PC-3 (cell line): Measurements from ENCODE around the gene RESP18. TPM values are rescaled to one million over a fixed set of nuclear protein-coding genes. Genes with fewer than 3 reads are reported as not detected.

Experiments
- ATAC-seq: fragments of 200-7000 bp; cut with Tn5 transposase; 2 replicates; pipeline ENCODE4 v1.9.1; 2020; ENCODE audit warnings: mild to moderate bottlenecking, moderate library complexity
- BruUV-seq: library from RNA; stranded (reverse); fragments of 400-500 nt; replicated peaks from 2 replicates; lab custom pipeline; 2021; lab: Mats Ljungman, UMichigan
- CTCF ChIA-PET: fragments of 300-600 bp; sonication (Branson Sonifier 250); formaldehyde crosslinking; loops from one replicate; lab custom pipeline; 2022; ENCODE audit warnings: antibody characterized with exemption; lab: Charles Lee
- POLR2A ChIA-PET: fragments of 300-600 bp; sonication (Branson Sonifier 250); formaldehyde crosslinking; loops from one replicate; lab custom pipeline; 2022; ENCODE audit warnings: antibody characterized with exemption; ENCODE audit not compliant: unreplicated experiment; lab: Charles Lee
- DNase-seq: peaks from one replicate; pipeline ENCODE4 v3.0.0-alpha.2; 2015
- H2AFZ ChIP-seq: fragments of 300-600 bp; sonication (generic); 2 replicates; pipeline ENCODE4 v1.6.0; 2016; ENCODE audit warnings: antibody characterized with exemption, low read length
- H3F3A ChIP-seq: fragments of 300-600 bp; sonication (generic); one replicate; pipeline ENCODE4 v1.6.0; 2017; ENCODE audit warnings: antibody characterized with exemption, low read length, control low read depth, mild to moderate bottlenecking; ENCODE audit not compliant: unreplicated experiment
- H3K27ac ChIP-seq: fragments of 300-600 bp; sonication (generic); 2 replicates; pipeline ENCODE4 v1.5.1; 2016; ENCODE audit warnings: mild to moderate bottlenecking, low read length
- H3K27me3 ChIP-seq: fragments of 300-600 bp; sonication (generic); 2 replicates; pipeline ENCODE4 v1.6.1; 2016; ENCODE audit warnings: low read length, mixed read lengths
- H3K36me3 ChIP-seq: fragments of 300-600 bp; sonication (generic); 2 replicates; pipeline ENCODE4 v1.6.1; 2016; ENCODE audit warnings: low read depth, mixed run types, low read length, mixed read lengths
- H3K4me1 ChIP-seq: fragments of 300-600 bp; sonication (generic); 2 replicates; pipeline ENCODE4 v1.5.1; 2016; ENCODE audit warnings: low read length; ENCODE audit not compliant: insufficient read depth
- H3K4me2 ChIP-seq: fragments of 300-600 bp; sonication (generic); 2 replicates; pipeline ENCODE4 v1.6.0; 2016; ENCODE audit warnings: low read length
- H3K4me3 ChIP-seq: fragments of 300-600 bp; sonication (generic); 2 replicates; pipeline ENCODE4 v1.5.1; 2016; ENCODE audit warnings: mild to moderate bottlenecking, low read length, mixed read lengths
- H3K79me2 ChIP-seq: fragments of 300-600 bp; sonication (generic); 2 replicates; pipeline ENCODE4 v1.6.1; 2017; ENCODE audit warnings: low read length, mixed read lengths
- H3K9ac ChIP-seq: fragments of 300-600 bp; sonication (generic); 2 replicates; pipeline ENCODE4 v1.6.0; 2016; ENCODE audit warnings: mild to moderate bottlenecking, low read length
- H3K9me2 ChIP-seq: fragments of 300-600 bp; sonication (generic); replicated peaks from 2 replicates; pipeline ENCODE4 v1.6.1; 2016; ENCODE audit warnings: mixed run types, low read length, mixed read lengths
- H3K9me3 ChIP-seq: fragments of 300-600 bp; sonication (generic); 2 replicates; pipeline ENCODE4 v1.6.1; 2016; ENCODE audit warnings: low read length, mixed read lengths
- H4K20me1 ChIP-seq: fragments of 300-600 bp; sonication (generic); 2 replicates; pipeline ENCODE4 v1.6.1; 2016; ENCODE audit warnings: low read length, mixed read lengths
- CTCF ChIP-seq: fragments of 300-600 bp; sonication (generic); conservative IDR thresholded peaks from 2 replicates; pipeline ENCODE4 v1.5.1; 2017; ENCODE audit warnings: antibody characterized with exemption, low read depth, mild to moderate bottlenecking, low read length
- EZH2 ChIP-seq: fragments of 300-600 bp; sonication (generic); IDR thresholded peaks from one replicate; pipeline ENCODE4 v1.6.1; 2017; ENCODE audit warnings: antibody characterized with exemption, mild to moderate bottlenecking, low read length; ENCODE audit not compliant: unreplicated experiment
- EZH2phosphoT487 ChIP-seq: fragments of 300-600 bp; sonication (generic); IDR thresholded peaks from 2 replicates; pipeline ENCODE4 v1.6.1; 2018; ENCODE audit warnings: mild to moderate bottlenecking, antibody characterized with exemption, low read length, borderline replicate concordance
- intact Hi-C: fragments of 100-400 bp; cut with micrococcal nuclease; formaldehyde crosslinking; loops from 2 replicates; pipeline ENCODE4 v1.9.0; 2023
- total RNA-seq: library from RNA; depleted of rRNA; stranded (reverse); fragments of >200 nt; gene quantifications from 2 replicates; pipeline ENCODE4 v1.2.3, GENCODE V29; 2014

The RESP18 gene
- total RNA-seq, 1 experiment from 2014 or later: not detected

- H2AFZ ChIP-seq: no peak overlapping the region
- ATAC-seq (no peak), DNase-seq (no peak)
- no peak overlapping the region for H3K4me2 ChIP-seq
- no peak overlapping the region for H3K9ac ChIP-seq
- no peaks in the 10 kb centered on the region for H3K9me3 ChIP-seq
- no peaks in the 10 kb centered on the region for H3K9me2 ChIP-seq
- ChIA-PET POLR2A (no interaction called here), CTCF (no interaction called here)
- no peaks in the 10 kb centered on the region for H3K27me3 ChIP-seq
- H3K36me3 ChIP-seq: no peaks in the 10 kb centered on the region
- intact Hi-C loops: no loop called here
- BruUV-seq: no TSS peak
- no peak overlapping the region for H3K27ac ChIP-seq
- peaks cover 14% of the 10 kb centered on the region for H3K4me1 ChIP-seq
- H3K79me2 ChIP-seq: no peaks in the 10 kb centered on the region
- H3F3A ChIP-seq: no peaks in the 10 kb centered on the region
- H4K20me1 ChIP-seq: no peaks in the 10 kb centered on the region
- TF ChIP-seq CTCF (no peak), EZH2phosphoT487 (no peak), EZH2 (no peak)
- H3K4me3 ChIP-seq: no peak overlapping the region
Measured at GRCh38 chr2:219358170-219359075, 25.9 kb upstream of the RESP18 start.

- TF ChIP-seq CTCF (no peak), EZH2phosphoT487 (no peak), EZH2 (no peak)
- no peak for DNase-seq
Measured at GRCh38 chr2:219356834-219357233, 24.3 kb upstream of the RESP18 start.

GRCh38 chr2:219354582-219354981 is 22.0 kb upstream of the RESP18 start:
- Histone ChIP-seq H3K27me3 (no peaks in the 10 kb centered on the region), H3K9me2 (no peaks in the 10 kb centered on the region), H3K4me2 (no peak overlapping the region), H3K27ac (no peak overlapping the region), H3K9ac (no peak overlapping the region), H3K4me3 (no peak overlapping the region), H3K79me2 (no peaks in the 10 kb centered on the region), H3K36me3 (no peaks in the 10 kb centered on the region), H2AFZ (no peak overlapping the region), H3F3A (no peaks in the 10 kb centered on the region), H3K4me1 (no peaks in the 10 kb centered on the region), H3K9me3 (no peaks in the 10 kb centered on the region), H4K20me1 (no peaks in the 10 kb centered on the region)
- TF ChIP-seq EZH2phosphoT487 (no peak), EZH2 (no peak), CTCF (no peak)
- ATAC-seq (no peak), DNase-seq (no peak)
- BruUV-seq: no TSS peak
- POLR2A ChIA-PET: no interaction called here
- CTCF ChIA-PET: no interaction called here
- intact Hi-C loops: no loop called here

More at GRCh38 chr2:219356834-219357233, 24.3 kb upstream of the RESP18 start:
- no peak overlapping the region for H3K9ac ChIP-seq
- CTCF ChIA-PET: no interaction called here
- H2AFZ ChIP-seq: no peak overlapping the region
- no peaks in the 10 kb centered on the region for H3F3A ChIP-seq
- no peak overlapping the region for H3K4me2 ChIP-seq
- H3K79me2 ChIP-seq: no peaks in the 10 kb centered on the region
- no peaks in the 10 kb centered on the region for H3K4me1 ChIP-seq
- no peaks in the 10 kb centered on the region for H3K9me3 ChIP-seq
- intact Hi-C loops: no loop called here
- H3K9me2 ChIP-seq: no peaks in the 10 kb centered on the region
- POLR2A ChIA-PET: no interaction called here
- H3K27ac ChIP-seq: no peak overlapping the region
- ATAC-seq: no peak
- H3K4me3 ChIP-seq: no peak overlapping the region
- BruUV-seq: no TSS peak
- H3K27me3 ChIP-seq: no peaks in the 10 kb centered on the region
- H4K20me1 ChIP-seq: no peaks in the 10 kb centered on the region
- no peaks in the 10 kb centered on the region for H3K36me3 ChIP-seq
